Transverse colon (tissue), 4 donors: ENCODE results near the gene IL17C. TPM values are rescaled to one million over a fixed set of nuclear protein-coding genes. Genes with fewer than 3 reads are reported as not detected.

Source experiments
- DNase-seq: peaks from one replicate; pipeline ENCODE4 v3.0.0-alpha.2; 2019
- H3K27ac ChIP-seq, 4 donors: fragments of 200-600 bp; sonication (generic); 2 replicates each; pipeline ENCODE4 v1.5.1; 2016 to 2018; ENCODE audit warnings: inconsistent platforms in 4 of 4
- H3K27me3 ChIP-seq: fragments of 200-600 bp; sonication (generic); 2 replicates; pipeline ENCODE4 v1.5.1; 2017; ENCODE audit warnings: inconsistent platforms
- H3K36me3 ChIP-seq, 4 donors: fragments of 200-600 bp; sonication (generic); 2 replicates each; pipeline ENCODE4 v1.5.1; 2017 to 2019; ENCODE audit warnings: inconsistent platforms in 4 of 4
- H3K4me1 ChIP-seq, 4 donors: fragments of 200-600 bp; sonication (generic); 2 replicates each; pipeline ENCODE4 v1.5.1; 2017 to 2020; ENCODE audit warnings: inconsistent platforms in 4 of 4
- H3K4me3 ChIP-seq, 4 donors: fragments of 200-600 bp; sonication (generic); 1 replicate in 1 of 4; 2 replicates in 3 of 4; pipeline versions ENCODE4 v1.5.1 to v1.6.1; 2017 to 2019; ENCODE audit warnings: inconsistent platforms in 4 of 4
- H3K9me3 ChIP-seq, 2 donors: fragments of 200-600 bp; sonication (generic); 2 replicates each; pipeline ENCODE4 v1.5.1; 2017 to 2019; ENCODE audit warnings: inconsistent platforms in 2 of 2
- EP300 ChIP-seq: sonication (generic); formaldehyde crosslinking; IDR thresholded peaks from one replicate; pipeline ENCODE4 v1.6.1; 2017; ENCODE audit warnings: antibody characterized with exemption, low read depth
- POLR2A ChIP-seq: fragments of 450-650 bp; IDR thresholded peaks from one replicate; pipeline ENCODE4 v1.6.1; 2016; ENCODE audit warnings: antibody characterized with exemption, mild to moderate bottlenecking, moderate library complexity
- POLR2AphosphoS5 ChIP-seq, 3 donors: sonication (generic); formaldehyde crosslinking; IDR thresholded peaks; one replicate each; pipeline ENCODE4 v1.6.1; 2016; ENCODE audit warnings: antibody characterized with exemption in 3 of 3
- WGBS, 2 donors: methylation state at CpG; one replicate each; pipeline ENCODE4 v1.1.5; 2018; ENCODE audit warnings: low coverage in 1 of 2; 5-methylcytosine and 5-hydroxymethylcytosine counted together
- in situ Hi-C, 4 donors: fragments of 200-750 bp; cut with MboI; loops; one replicate each; pipeline versions ENCODE4 v1.15.0 to v1.15.1; 2017; ENCODE audit warnings: low sequenced_read_pairs in 3 of 4, low pct_ligation_motif_present in 1 of 4, low pct_unique_long_range_greater_than_20kb in 1 of 4
- intact Hi-C: fragments of 100-400 bp; cut with DNase I; formaldehyde crosslinking; loops from one replicate; pipeline ENCODE4 v1.15.1; 2023; ENCODE audit warnings: low total_unique reads
- total RNA-seq, 4 donors: library from RNA; depleted of rRNA; stranded (reverse); fragments of >200 nt; gene quantifications; one replicate each; pipeline ENCODE4 v1.1.0, GENCODE V29; 2016
- TF ChIP-seq, protein P1 (sequence below), 5 experiments: fragments of 200-600 bp in 3 of 5; fragments of 450-650 bp in 2 of 5; sonication (generic) in 3 of 5; IDR thresholded peaks; 1 replicate in 2 of 5; 2 replicates in 3 of 5; pipeline ENCODE4 v1.5.1; 2016 to 2017; ENCODE audit warnings: antibody characterized with exemption in 5 of 5, inconsistent platforms in 3 of 5, mild to moderate bottlenecking in 2 of 5, moderate library complexity in 1 of 5

The IL17C gene
- total RNA-seq, 4 donors from 2014 or later = not detected

DNA sequence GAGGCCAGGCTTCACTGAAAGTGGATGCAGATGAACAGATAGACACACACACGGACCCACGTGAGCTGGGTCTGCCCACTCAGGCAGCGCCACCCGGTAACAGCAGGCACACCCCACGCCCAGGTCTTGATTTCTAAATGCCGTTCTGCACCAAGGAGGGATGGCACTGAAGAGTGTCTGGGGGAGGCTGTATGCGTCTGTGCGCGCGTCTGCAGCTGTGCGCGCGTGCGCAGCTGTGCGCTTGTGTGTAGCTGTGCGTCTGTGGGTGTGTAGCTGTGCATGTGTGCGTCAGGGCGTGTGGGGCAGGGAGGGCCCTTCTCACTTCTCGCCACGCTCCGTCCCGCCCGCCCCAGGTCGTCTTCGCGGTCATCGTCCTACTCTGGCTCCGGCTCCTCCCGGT, 15.5 kb upstream of the IL17C start:
- TF ChIP-seq, protein P1, sequence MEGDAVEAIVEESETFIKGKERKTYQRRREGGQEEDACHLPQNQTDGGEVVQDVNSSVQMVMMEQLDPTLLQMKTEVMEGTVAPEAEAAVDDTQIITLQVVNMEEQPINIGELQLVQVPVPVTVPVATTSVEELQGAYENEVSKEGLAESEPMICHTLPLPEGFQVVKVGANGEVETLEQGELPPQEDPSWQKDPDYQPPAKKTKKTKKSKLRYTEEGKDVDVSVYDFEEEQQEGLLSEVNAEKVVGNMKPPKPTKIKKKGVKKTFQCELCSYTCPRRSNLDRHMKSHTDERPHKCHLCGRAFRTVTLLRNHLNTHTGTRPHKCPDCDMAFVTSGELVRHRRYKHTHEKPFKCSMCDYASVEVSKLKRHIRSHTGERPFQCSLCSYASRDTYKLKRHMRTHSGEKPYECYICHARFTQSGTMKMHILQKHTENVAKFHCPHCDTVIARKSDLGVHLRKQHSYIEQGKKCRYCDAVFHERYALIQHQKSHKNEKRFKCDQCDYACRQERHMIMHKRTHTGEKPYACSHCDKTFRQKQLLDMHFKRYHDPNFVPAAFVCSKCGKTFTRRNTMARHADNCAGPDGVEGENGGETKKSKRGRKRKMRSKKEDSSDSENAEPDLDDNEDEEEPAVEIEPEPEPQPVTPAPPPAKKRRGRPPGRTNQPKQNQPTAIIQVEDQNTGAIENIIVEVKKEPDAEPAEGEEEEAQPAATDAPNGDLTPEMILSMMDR (IDR thresholded peaks at IDR 0.05) = no peak
- TF ChIP-seq POLR2AphosphoS5 (IDR thresholded peaks at IDR 0.05) = no peak
- TF ChIP-seq POLR2A = no peak
- TF ChIP-seq EP300 = no peak
- H3K4me1 ChIP-seq = peaks cover 0 to 20% (median 8%) of the 10 kb centered on the region in 4 donors
- no peaks in the 10 kb centered on the region for H3K27me3 ChIP-seq
- H3K9me3 ChIP-seq = no peaks in the 10 kb centered on the region
- H3K4me3 ChIP-seq = no peak overlapping the region
- DNase-seq = no peak
- no peak overlapping the region for H3K27ac ChIP-seq
- WGBS, 2 donors = 98% methylated on average over 29 of the region's 29 CpGs; no CpG with 5 or more reads in 1 of the 2 donors
- intact Hi-C loops (no loop called here), in situ Hi-C loops (no loop called here)
- peaks cover 0 to 27% (median 11%) of the 10 kb centered on the region in 4 donors for H3K36me3 ChIP-seq

DNA sequence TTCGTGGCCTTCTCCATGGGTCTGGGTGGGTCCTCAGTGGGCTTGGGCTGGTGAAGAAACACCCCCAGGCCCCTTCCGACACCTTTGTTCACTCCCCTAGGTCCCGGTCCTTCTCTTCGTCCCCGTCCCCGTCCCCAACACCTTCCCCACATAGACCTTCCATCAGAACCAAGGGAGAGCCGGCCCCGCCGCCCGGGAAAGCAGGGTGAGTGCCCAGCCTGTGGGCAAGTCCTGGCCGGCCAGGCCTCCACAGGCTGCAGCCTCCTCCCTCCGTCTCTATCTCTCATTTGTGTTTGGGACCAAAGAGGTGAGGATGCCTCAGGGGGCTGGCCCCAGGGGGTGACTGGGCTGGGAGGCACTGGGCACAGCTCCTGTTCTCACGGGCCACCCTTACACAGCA, 14.5 kb upstream of the IL17C start:
- TF ChIP-seq, protein P1 (IDR thresholded peaks at IDR 0.05) = no peak
- no peak for TF ChIP-seq POLR2AphosphoS5 (IDR thresholded peaks at IDR 0.05)
- TF ChIP-seq POLR2A = no peak
- no peak for DNase-seq
- Histone ChIP-seq H3K9me3 (no peaks in the 10 kb centered on the region), H3K36me3 (peaks cover 0 to 27% (median 11%) of the 10 kb centered on the region in 4 donors), H3K27me3 (no peaks in the 10 kb centered on the region), H3K4me3 (no peak overlapping the region), H3K27ac (no peak overlapping the region), H3K4me1 (peaks cover 0 to 10% (median 0%) of the 10 kb centered on the region in 4 donors)
- in situ Hi-C loops = no loop called here
- intact Hi-C loops = no loop called here
- WGBS, 2 donors = 94 to 100% methylated on average over 4 to 13 of the region's 13 CpGs

DNA sequence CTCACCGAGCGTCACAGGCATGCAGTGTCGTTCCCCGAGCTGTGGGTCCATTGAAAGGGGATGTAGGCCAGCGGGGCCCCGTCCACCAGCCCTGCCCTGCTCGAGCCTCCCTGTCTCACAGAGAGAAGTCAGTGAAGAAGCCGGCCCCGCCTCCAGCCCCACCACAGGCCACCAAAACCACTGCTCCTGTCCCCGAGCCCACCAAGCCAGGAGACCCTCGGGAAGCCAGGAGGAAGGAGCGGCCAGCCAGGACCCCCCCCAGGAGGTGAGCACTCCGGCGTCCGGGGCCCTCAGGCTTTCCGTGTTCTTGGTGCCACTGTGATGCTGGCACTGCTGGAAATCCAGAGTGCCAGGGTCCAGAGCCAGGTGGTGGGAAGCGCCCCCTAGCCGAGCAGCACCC, 13.9 kb upstream of the IL17C start:
- H3K27me3 ChIP-seq = no peaks in the 10 kb centered on the region
- TF ChIP-seq POLR2AphosphoS5 (IDR thresholded peaks at IDR 0.05) = no peak
- no peak for TF ChIP-seq POLR2A
- no peak for TF ChIP-seq EP300
- TF ChIP-seq, protein P1 (IDR thresholded peaks at IDR 0.05) = no peak
- no peaks in the 10 kb centered on the region for H3K9me3 ChIP-seq
- DNase-seq = no peak
- H3K27ac ChIP-seq = no peak overlapping the region
- intact Hi-C loops = no loop called here
- 96% methylated on average over 12 of the region's 18 CpGs; no CpG with 5 or more reads in 1 of the 2 donors for WGBS, 2 donors
- H3K36me3 ChIP-seq = peaks cover 0 to 28% (median 11%) of the 10 kb centered on the region in 4 donors
- in situ Hi-C loops = no loop called here
- H3K4me1 ChIP-seq = peaks cover 0 to 4% (median 0%) of the 10 kb centered on the region in 4 donors
- no peak overlapping the region for H3K4me3 ChIP-seq

DNA sequence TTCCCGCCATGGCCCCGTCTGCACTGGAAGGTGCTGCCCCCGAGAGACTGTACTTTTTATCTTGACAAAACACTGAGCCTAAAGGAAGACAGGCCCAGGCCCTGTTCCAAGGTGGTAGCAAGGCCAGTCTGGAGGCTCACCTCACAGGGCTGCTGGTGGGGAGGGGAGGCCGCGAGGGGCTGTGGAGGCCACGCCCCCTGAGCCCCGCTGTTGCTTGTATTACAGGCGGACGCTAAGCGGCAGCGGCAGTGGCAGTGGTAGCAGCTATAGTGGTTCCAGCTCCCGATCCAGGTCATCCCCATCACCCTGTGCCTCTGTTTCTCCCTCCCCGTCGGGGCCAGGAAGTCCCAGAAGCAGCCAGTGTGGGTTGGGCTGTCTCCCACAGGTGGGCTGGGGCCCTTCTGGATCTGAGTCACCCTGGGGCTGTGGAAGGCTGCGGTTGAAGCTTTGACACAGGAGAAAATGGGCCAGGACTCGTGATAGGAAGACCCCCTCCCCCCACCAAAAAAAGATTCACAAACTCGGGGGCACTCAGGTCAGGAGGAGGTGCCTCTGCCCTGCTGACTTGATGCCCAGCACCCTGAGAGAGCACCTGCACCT, 13.3 kb upstream of the IL17C start:
- TF ChIP-seq POLR2A = no peak
- TF ChIP-seq POLR2AphosphoS5 (IDR thresholded peaks at IDR 0.05) = no peak
- TF ChIP-seq, protein P1 (IDR thresholded peaks at IDR 0.05) = no peak
- no peak for TF ChIP-seq EP300
- no peak overlapping the region for H3K27ac ChIP-seq
- no peaks in the 10 kb centered on the region for H3K27me3 ChIP-seq
- no peaks in the 10 kb centered on the region for H3K9me3 ChIP-seq
- intact Hi-C loops (no loop called here), in situ Hi-C loops (no loop called here)
- peaks cover 0 to under 1% (median 0%) of the 10 kb centered on the region in 4 donors for H3K4me1 ChIP-seq
- H3K36me3 ChIP-seq = peaks cover 0 to 32% (median 14%) of the 10 kb centered on the region in 4 donors
- 77% methylated on average over 17 of the region's 17 CpGs; no CpG with 5 or more reads in 1 of the 2 donors for WGBS, 2 donors
- DNase-seq = no peak
- H3K4me3 ChIP-seq = no peak overlapping the region
